Neuronal stem cell (in vitro differentiated cells): ENCODE results near the gene LPAR1.

Experiments
- DNase-seq: peaks from one replicate; pipeline ENCODE4 v3.0.0-alpha.2; 2013; ENCODE audit warnings: low spot score
- H2AFZ ChIP-seq: one replicate; pipeline ENCODE4 v1.6.1; 2013; ENCODE audit warnings: mild to moderate bottlenecking, low read length, inconsistent platforms
- H2AK5ac ChIP-seq: 2 replicates; pipeline ENCODE4 v1.6.1; 2013; ENCODE audit warnings: low read depth, mild to moderate bottlenecking, inconsistent platforms, low read length, moderate library complexity, mixed read lengths
- H2BK120ac ChIP-seq: 2 replicates; pipeline ENCODE4 v1.6.1; 2013; ENCODE audit warnings: low read depth, mild to moderate bottlenecking, inconsistent platforms, low read length, moderate library complexity, mixed read lengths
- H2BK12ac ChIP-seq: one replicate; pipeline ENCODE4 v1.6.1; 2013; ENCODE audit warnings: low read length, inconsistent platforms
- H2BK15ac ChIP-seq: 2 replicates; pipeline ENCODE4 v1.6.1; 2013; ENCODE audit warnings: mild to moderate bottlenecking, low read length, inconsistent platforms, mixed read lengths
- H2BK5ac ChIP-seq: one replicate; pipeline ENCODE4 v1.6.1; 2013; ENCODE audit warnings: inconsistent platforms, mild to moderate bottlenecking, low read length, moderate library complexity
- H3K14ac ChIP-seq: one replicate; pipeline ENCODE4 v1.6.1; 2013; ENCODE audit warnings: low read length, inconsistent platforms
- H3K18ac ChIP-seq: 2 replicates; pipeline ENCODE4 v1.6.1; 2013; ENCODE audit warnings: low read length, inconsistent platforms
- H3K23ac ChIP-seq: 2 replicates; pipeline ENCODE4 v1.6.1; 2013; ENCODE audit warnings: low read depth, mild to moderate bottlenecking, mixed read lengths, low read length, inconsistent platforms; ENCODE audit not compliant: poor library complexity
- H3K27ac ChIP-seq: replicated peaks from 3 replicates; pipeline ENCODE4 v1.5.1; 2013; ENCODE audit warnings: low read length, inconsistent platforms
- H3K27me3 ChIP-seq, 3 experiments: 2 replicates each; pipeline ENCODE4 v1.6.1; 2013; ENCODE audit warnings: low read length in 3 of 3, mild to moderate bottlenecking in 2 of 3, inconsistent platforms in 1 of 3, low read depth in 1 of 3, mixed read lengths in 1 of 3, moderate library complexity in 1 of 3; ENCODE audit not compliant: control insufficient read depth in 3 of 3, insufficient read depth in 3 of 3
- H3K36me3 ChIP-seq, 2 donors: replicated peaks in 1 of 2; 2 replicates each; pipeline ENCODE4 v1.6.1; 2013; ENCODE audit warnings: low read length in 2 of 2; ENCODE audit not compliant: control insufficient read depth in 2 of 2, insufficient read depth in 2 of 2
- H3K4ac ChIP-seq: 2 replicates; pipeline ENCODE4 v1.6.1; 2013; ENCODE audit warnings: inconsistent platforms, mild to moderate bottlenecking, low read length, moderate library complexity
- H3K4me1 ChIP-seq, 2 donors: 1 replicate in 1 of 2; 2 replicates in 1 of 2; pipeline ENCODE4 v1.6.1; 2013; ENCODE audit warnings: low read length in 2 of 2, low read depth in 1 of 2; ENCODE audit not compliant: control insufficient read depth in 2 of 2, insufficient read depth in 1 of 2
- H3K4me2 ChIP-seq: one replicate; pipeline ENCODE4 v1.6.1; 2013; ENCODE audit warnings: mild to moderate bottlenecking, low read length, inconsistent platforms; ENCODE audit not compliant: insufficient read depth, poor library complexity, severe bottlenecking
- H3K4me3 ChIP-seq, 2 donors: 2 replicates each; pipeline ENCODE4 v1.5.1; 2013; ENCODE audit warnings: low read length in 2 of 2, mild to moderate bottlenecking in 2 of 2, inconsistent platforms in 1 of 2, moderate library complexity in 1 of 2
- H3K79me1 ChIP-seq: one replicate; pipeline ENCODE4 v1.6.1; 2013; ENCODE audit warnings: low read depth, mild to moderate bottlenecking, inconsistent platforms, low read length, moderate library complexity
- H3K9ac ChIP-seq: one replicate; pipeline ENCODE4 v1.6.1; 2013; ENCODE audit warnings: mild to moderate bottlenecking, low read depth, low read length, inconsistent platforms; ENCODE audit not compliant: poor library complexity
- H3K9me3 ChIP-seq, 2 donors: replicated peaks in 1 of 2; 2 replicates each; pipeline versions ENCODE3 to v1.6.1; 2013; ENCODE audit warnings: low read length in 2 of 2, mild to moderate bottlenecking in 2 of 2, inconsistent platforms in 1 of 2, low read depth in 1 of 2, mixed read lengths in 1 of 2, moderate library complexity in 1 of 2; ENCODE audit not compliant: control insufficient read depth in 2 of 2, insufficient read depth in 1 of 2
- H4K8ac ChIP-seq: one replicate; pipeline ENCODE4 v1.6.1; 2013; ENCODE audit warnings: low read depth, mild to moderate bottlenecking, inconsistent platforms, low read length, moderate library complexity
- H4K91ac ChIP-seq: one replicate; pipeline ENCODE4 v1.6.1; 2013; ENCODE audit warnings: low read length, low read depth, mild to moderate bottlenecking, inconsistent platforms; ENCODE audit not compliant: poor library complexity
- WGBS, 2 donors: extraction: QIAGEN DNeasy Blood & Tissue Kit; methylation state at CpG; one replicate each; pipeline ENCODE4 v1.1.7; 2013; ENCODE audit warnings: missing lambda C conversion rate in 2 of 2, mixed read lengths in 1 of 2; ENCODE audit not compliant: insufficient read length in 2 of 2, insufficient replicate concordance in 1 of 2; ENCODE audit errors: extremely low coverage in 2 of 2; 5-methylcytosine and 5-hydroxymethylcytosine counted together

Gene LPAR1

DNA sequence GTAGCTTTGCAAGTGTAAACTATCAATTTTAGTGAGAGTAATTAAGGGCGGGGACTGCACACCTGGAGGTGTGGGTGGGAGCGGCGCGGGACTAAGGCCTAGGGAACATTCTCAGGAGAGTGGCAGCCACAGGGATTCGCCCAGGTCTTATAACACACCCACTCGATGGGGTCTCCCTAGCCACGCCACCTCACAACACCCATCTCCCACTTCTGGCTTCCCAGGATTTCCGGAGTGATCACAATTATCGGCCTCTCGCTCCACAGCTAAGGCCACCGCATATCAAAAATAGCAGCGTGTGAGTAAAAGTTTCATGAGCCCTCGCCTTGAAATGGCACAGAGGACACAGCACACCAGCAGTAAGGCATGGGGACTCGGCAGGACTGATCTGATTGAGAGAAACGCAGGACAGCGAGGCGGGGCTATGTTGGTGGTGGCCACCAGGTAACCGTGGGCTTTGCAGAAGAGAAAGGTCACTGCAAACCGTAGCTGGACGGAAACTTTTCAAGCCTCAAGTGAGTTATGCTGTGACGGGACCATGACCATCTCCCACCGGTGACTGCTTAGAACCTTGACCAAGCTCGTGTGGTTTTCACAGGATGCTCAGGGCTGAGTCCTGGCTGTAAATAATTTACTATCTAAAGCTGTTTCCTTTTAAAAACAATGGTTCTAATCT, 1.1 kb upstream of the LPAR1 start:
- no CpG with 5 or more reads among the region's 23 CpGs for WGBS, 2 donors
- peak overlapping the region in 1 of 2 donors; percentile 60 for H3K4me3 ChIP-seq
- peak overlapping the region; percentile 92 for H3K4me2 ChIP-seq

DNA sequence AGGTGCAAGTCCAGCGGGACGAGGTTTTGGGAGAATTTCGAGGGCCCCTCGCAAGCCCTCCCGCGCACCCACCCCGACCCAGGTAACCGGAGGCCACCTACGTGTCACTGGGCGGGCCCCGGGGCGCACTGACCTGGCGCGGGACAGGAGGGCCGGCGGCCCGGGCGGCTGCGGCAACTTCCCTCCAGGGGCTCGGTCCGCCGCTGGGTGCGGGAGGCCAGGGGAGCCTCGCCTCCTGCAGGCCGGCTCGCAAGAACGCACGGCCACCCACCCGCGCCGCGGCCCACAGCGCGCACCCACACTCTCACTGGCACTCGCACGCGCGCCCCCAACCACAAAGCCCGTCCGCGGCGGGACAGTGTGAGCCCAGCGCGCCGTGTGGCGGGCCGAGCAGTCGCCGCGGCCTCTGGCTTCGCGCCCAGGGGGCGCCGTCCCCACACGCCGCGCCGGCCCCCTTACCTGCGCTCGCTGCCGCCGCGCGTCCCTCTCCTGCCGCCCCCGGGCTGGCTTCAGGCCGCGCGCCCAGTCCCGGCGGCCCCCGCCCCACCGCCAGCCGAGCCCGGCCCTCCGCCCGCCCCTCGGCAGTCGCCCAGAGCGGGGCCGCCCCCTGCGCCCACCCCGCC, 451 bp downstream of the LPAR1 start:
- Histone ChIP-seq H3K27me3 (peaks cover 0 to 7% (median 4%) of the 10 kb centered on the region in 3 experiments), H2BK5ac (peak overlapping the region; percentile 59)
- WGBS, 2 donors, result no CpG with 5 or more reads among the region's 83 CpGs

More for the DNA sequence above, 1.1 kb upstream of the LPAR1 start:
- H3K9ac ChIP-seq, result no peak overlapping the region
- H3K4ac ChIP-seq, result no peak overlapping the region
- H4K91ac ChIP-seq, result no peak overlapping the region
- H3K23ac ChIP-seq, result no peak overlapping the region
- peak overlapping the region; percentile 13 for H3K18ac ChIP-seq
- no peak overlapping the region for H2BK5ac ChIP-seq
- H3K27ac ChIP-seq, result no peak overlapping the region
- DNase-seq, result no peak
- H3K4me1 ChIP-seq, result peaks cover 10 to 13% of the 10 kb centered on the region in 2 donors
- H2BK15ac ChIP-seq, result no peak overlapping the region
- H4K8ac ChIP-seq, result no peak overlapping the region
- no peaks in the 10 kb centered on the region for H3K79me1 ChIP-seq
- H3K14ac ChIP-seq, result no peak overlapping the region
- H3K27me3 ChIP-seq, result peaks cover 0 to 7% (median 4%) of the 10 kb centered on the region in 3 experiments
- no peaks in the 10 kb centered on the region for H3K9me3 ChIP-seq
- peak overlapping the region; percentile 100 for H2AFZ ChIP-seq
- H2AK5ac ChIP-seq, result no peak overlapping the region
- no peaks in the 10 kb centered on the region for H3K36me3 ChIP-seq
- H2BK120ac ChIP-seq, result no peak overlapping the region
- no peak overlapping the region for H2BK12ac ChIP-seq

DNA sequence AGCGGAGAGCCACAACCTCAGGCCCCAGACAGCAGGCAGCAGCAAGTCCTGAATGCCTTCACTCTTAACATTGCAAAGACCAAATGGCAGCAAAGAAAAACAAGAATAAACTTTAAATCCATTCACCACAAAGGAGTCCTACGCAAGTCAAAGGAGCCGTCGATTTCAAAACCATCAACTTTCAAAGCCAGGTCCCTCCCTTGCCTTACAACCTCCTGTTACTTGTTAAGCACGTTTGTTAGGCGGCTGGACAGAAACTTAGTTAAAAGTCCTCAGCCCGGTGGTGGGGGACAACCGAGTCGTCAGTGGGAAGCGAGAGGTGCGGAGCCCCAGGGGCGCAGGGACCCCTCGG, 938 bp downstream of the LPAR1 start:
- H3K27ac ChIP-seq, result no peak overlapping the region
- H3K4me2 ChIP-seq, result peak overlapping the region; percentile 92
- H3K27me3 ChIP-seq, result peaks cover 0 to 7% (median 4%) of the 10 kb centered on the region in 3 experiments
- H3K18ac ChIP-seq, result peak overlapping the region; percentile 96
- H2BK120ac ChIP-seq, result no peak overlapping the region
- H4K91ac ChIP-seq, result no peak overlapping the region
- no peak overlapping the region for H2BK12ac ChIP-seq
- H4K8ac ChIP-seq, result no peak overlapping the region
- H3K79me1 ChIP-seq, result peaks cover under 1% of the 10 kb centered on the region
- H3K23ac ChIP-seq, result no peak overlapping the region
- H3K4me1 ChIP-seq, result peaks cover 10 to 18% of the 10 kb centered on the region in 2 donors
- no peaks in the 10 kb centered on the region for H3K9me3 ChIP-seq
- no peak overlapping the region for H2BK15ac ChIP-seq
- no peak overlapping the region for H3K4ac ChIP-seq
- H2AFZ ChIP-seq, result peak overlapping the region; percentile 100
- H2AK5ac ChIP-seq, result no peak overlapping the region
- H2BK5ac ChIP-seq, result peak overlapping the region; percentile 59
- DNase-seq, result peak; percentile 42
- H3K4me3 ChIP-seq, result peak overlapping the region; percentile 60 to 98
- H3K14ac ChIP-seq, result no peak overlapping the region
- H3K9ac ChIP-seq, result peak overlapping the region; percentile 94
- no CpG with 5 or more reads among the region's 13 CpGs for WGBS, 2 donors
- peaks cover 0 to 1% of the 10 kb centered on the region in 2 donors for H3K36me3 ChIP-seq

More for the DNA sequence above, 451 bp downstream of the LPAR1 start:
- H3K4ac ChIP-seq, result no peak overlapping the region
- no peak overlapping the region for H3K14ac ChIP-seq
- DNase-seq, result peak; percentile 73
- no peak overlapping the region for H4K8ac ChIP-seq
- peak overlapping the region; percentile 100 for H2AFZ ChIP-seq
- no peak overlapping the region for H3K23ac ChIP-seq
- no peak overlapping the region for H4K91ac ChIP-seq
- H3K9me3 ChIP-seq, result no peaks in the 10 kb centered on the region
- peak overlapping the region; percentile 92 for H3K4me2 ChIP-seq
- H3K36me3 ChIP-seq, result no peaks in the 10 kb centered on the region
- H3K9ac ChIP-seq, result peak overlapping the region; percentile 94
- peaks cover 10 to 18% of the 10 kb centered on the region in 2 donors for H3K4me1 ChIP-seq
- H2AK5ac ChIP-seq, result no peak overlapping the region
- H2BK15ac ChIP-seq, result no peak overlapping the region
- H2BK120ac ChIP-seq, result peak overlapping the region; percentile 62
- H3K79me1 ChIP-seq, result no peaks in the 10 kb centered on the region
- H3K18ac ChIP-seq, result peak overlapping the region; percentile 96
- H3K4me3 ChIP-seq, result peak overlapping the region; percentile 60 to 98
- H3K27ac ChIP-seq, result peak overlapping the region; percentile 38
- H2BK12ac ChIP-seq, result no peak overlapping the region

DNA sequence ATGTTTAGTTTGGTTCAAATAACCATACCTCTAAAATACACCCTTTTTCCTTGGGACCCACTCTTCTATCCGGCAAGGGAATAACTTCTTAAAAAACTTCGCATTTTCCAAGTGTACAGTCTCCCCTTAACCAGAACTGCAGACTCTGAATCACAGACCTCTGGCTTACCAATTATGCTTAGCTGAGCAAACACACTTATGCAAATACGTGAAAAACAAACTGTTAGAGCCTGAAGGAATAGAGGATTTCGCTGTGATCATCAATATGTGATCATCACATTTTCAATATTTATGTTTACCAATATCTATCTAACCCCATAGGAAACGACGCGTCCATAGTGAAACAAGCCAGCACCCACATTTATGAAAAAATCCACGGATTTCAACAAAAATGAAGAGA, 1.3 kb downstream of the LPAR1 start:
- Histone ChIP-seq H3K4me1 (peaks cover 10 to 18% of the 10 kb centered on the region in 2 donors), H3K9ac (no peak overlapping the region), H3K36me3 (peaks cover 0 to 5% of the 10 kb centered on the region in 2 donors), H3K23ac (no peak overlapping the region), H3K27ac (no peak overlapping the region), H3K4me2 (peak overlapping the region; percentile 92), H3K14ac (no peak overlapping the region), H4K91ac (no peak overlapping the region), H3K9me3 (peaks cover 0 to 4% of the 10 kb centered on the region in 2 donors), H2AK5ac (no peak overlapping the region), H3K18ac (no peak overlapping the region), H2BK15ac (no peak overlapping the region), H2BK120ac (no peak overlapping the region), H3K4me3 (peak overlapping the region; percentile 60 to 98), H3K27me3 (peaks cover 0 to 7% (median 4%) of the 10 kb centered on the region in 3 experiments), H2BK12ac (no peak overlapping the region), H4K8ac (no peak overlapping the region), H3K4ac (no peak overlapping the region), H2AFZ (peak overlapping the region; percentile 100), H2BK5ac (no peak overlapping the region), H3K79me1 (peaks cover 2% of the 10 kb centered on the region)
- no peak for DNase-seq
- no CpG with 5 or more reads among the region's 8 CpGs for WGBS, 2 donors
